Measurements from ENCODE around the gene ARAP3.

The ARAP3 gene

DNA sequence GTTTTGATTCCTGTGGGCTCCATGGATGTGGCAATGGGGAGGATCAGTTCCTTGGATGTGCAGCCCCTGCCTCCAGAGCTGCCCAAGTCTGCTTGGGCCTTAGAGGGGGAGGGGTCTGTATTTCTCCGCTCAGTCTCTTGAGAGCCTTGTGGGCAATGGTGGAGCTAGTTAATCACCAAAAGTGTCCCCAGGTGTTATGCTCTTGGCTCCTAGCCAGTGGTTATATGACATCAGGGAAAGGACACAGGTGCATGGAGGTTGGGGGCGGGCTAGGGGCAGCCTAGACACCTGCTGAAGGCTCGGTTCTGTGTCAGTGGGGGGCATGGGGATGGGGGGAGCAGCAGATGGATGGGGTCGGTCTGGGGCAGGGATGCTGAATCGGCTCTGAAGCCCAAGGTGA lies 12.4 kb upstream of the ARAP3 start:
- Histone ChIP-seq H3K27me3 (ENCODE audit: insufficient read depth, low read length) (peaks cover 34% of the 10 kb centered on the region), H2AFZ (ENCODE audit: low read depth, low read length) (no peak overlapping the region), H3K4me1 (ENCODE audit: insufficient read depth, low read length) (peaks cover 9% of the 10 kb centered on the region), H3K9me3 (ENCODE audit: low read length) (no peaks in the 10 kb centered on the region), H3K36me3 (ENCODE audit: insufficient read depth, low read length) (no peaks in the 10 kb centered on the region), H3K4me3 (ENCODE audit: low read length) (no peak overlapping the region)

- H3K27me3 ChIP-seq (ENCODE audit: insufficient read depth, low read length), result peaks cover 29% of the 10 kb centered on the region
- no peaks in the 10 kb centered on the region for H3K36me3 ChIP-seq (ENCODE audit: insufficient read depth, low read length)
- H3K4me3 ChIP-seq (ENCODE audit: low read length), result no peak overlapping the region
- peaks cover 9% of the 10 kb centered on the region for H3K4me1 ChIP-seq (ENCODE audit: insufficient read depth, low read length)
- H2AFZ ChIP-seq (ENCODE audit: low read depth, low read length), result no peak overlapping the region
- no peaks in the 10 kb centered on the region for H3K9me3 ChIP-seq (ENCODE audit: low read length)
These were observed 11.1 kb upstream of the ARAP3 start for GRCh38 chr5:141692919-141693725.

GRCh38 chr5:141692533-141692888 lies 10.5 kb upstream of the ARAP3 start:
- Histone ChIP-seq H3K9me3 (ENCODE audit: low read length) (no peaks in the 10 kb centered on the region), H3K36me3 (ENCODE audit: insufficient read depth, low read length) (no peaks in the 10 kb centered on the region), H2AFZ (ENCODE audit: low read depth, low read length) (no peak overlapping the region), H3K4me1 (ENCODE audit: insufficient read depth, low read length) (peaks cover 9% of the 10 kb centered on the region), H3K4me3 (ENCODE audit: low read length) (peak overlapping the region; percentile 36), H3K27me3 (ENCODE audit: insufficient read depth, low read length) (peaks cover 25% of the 10 kb centered on the region)

GRCh38 chr5:141691867-141692532 lies 10.0 kb upstream of the ARAP3 start:
- H2AFZ ChIP-seq (ENCODE audit: low read depth, low read length), result no peak overlapping the region
- no peaks in the 10 kb centered on the region for H3K9me3 ChIP-seq (ENCODE audit: low read length)
- peak overlapping the region; percentile 36 for H3K4me3 ChIP-seq (ENCODE audit: low read length)
- H3K4me1 ChIP-seq (ENCODE audit: insufficient read depth, low read length), result peaks cover 14% of the 10 kb centered on the region
- no peaks in the 10 kb centered on the region for H3K36me3 ChIP-seq (ENCODE audit: insufficient read depth, low read length)
- peaks cover 20% of the 10 kb centered on the region for H3K27me3 ChIP-seq (ENCODE audit: insufficient read depth, low read length)

DNA sequence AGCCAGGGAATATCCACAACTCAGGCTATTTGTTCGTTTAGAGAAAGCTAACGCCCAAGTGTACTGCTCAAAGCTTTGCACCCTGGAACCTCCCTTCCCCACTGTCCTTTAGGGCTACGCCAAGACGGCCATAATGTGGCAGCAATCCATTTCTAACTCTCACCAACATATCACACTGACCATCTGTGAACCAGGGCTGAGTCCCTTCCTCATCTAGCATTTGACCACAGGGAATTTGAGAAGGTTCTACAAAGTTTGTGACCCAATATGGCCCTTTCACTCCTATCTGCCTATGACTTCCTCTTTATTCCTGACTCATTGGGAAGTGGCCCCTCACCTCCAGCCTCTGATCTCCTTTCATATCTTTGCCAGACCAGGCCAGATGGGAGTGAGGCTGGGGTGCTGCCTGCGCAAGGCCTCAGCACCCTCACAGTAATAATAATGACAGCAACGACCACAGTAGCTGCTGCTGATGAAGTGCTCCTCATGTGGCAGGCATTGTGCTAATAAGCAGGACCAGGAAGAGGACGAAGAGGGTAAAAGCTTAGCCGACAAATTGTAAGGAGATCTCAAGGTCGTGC lies 9.3 kb upstream of the ARAP3 start:
- no peak overlapping the region for H3K4me3 ChIP-seq (ENCODE audit: low read length)
- H3K36me3 ChIP-seq (ENCODE audit: insufficient read depth, low read length), result no peaks in the 10 kb centered on the region
- H3K4me1 ChIP-seq (ENCODE audit: insufficient read depth, low read length), result peaks cover 17% of the 10 kb centered on the region
- peaks cover 14% of the 10 kb centered on the region for H3K27me3 ChIP-seq (ENCODE audit: insufficient read depth, low read length)
- no peaks in the 10 kb centered on the region for H3K9me3 ChIP-seq (ENCODE audit: low read length)
- no peak overlapping the region for H2AFZ ChIP-seq (ENCODE audit: low read depth, low read length)

DNA sequence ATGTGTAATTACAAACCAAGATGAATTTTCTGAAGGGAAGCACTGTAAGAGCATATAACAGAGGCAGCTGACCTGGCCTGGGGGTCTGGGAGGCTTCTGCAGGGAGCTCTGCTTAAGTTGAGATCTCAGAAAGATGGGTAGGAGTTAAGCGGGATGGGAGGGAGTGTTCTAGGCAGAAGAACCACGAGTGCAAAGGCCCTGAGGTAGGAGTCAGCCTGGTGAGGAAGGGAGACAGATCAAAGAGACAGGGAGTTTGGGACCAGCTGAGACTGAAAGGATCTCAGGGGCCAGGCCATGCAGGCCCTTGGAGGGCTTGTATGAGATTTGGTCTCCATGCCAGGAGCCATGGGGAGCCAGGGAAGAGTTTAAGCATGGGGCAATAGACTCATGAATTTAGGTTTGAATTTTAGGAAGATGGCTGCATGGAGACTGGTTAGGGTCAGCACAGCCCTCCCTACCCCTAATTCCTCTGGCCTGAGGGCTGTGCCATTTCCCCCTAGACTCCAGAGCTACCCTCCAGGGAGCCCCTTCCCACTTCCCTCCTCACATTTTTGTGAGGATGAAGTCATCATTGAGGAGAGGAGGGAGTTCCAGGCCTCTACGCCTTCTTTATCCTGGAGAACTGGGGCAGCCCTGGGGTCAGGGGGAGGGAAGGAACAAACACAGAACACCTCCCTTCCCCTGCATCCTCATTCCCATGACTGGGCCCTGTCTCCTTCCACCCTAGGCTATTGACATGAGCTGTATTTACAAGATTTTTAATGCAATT lies 4.8 kb upstream of the ARAP3 start:
- no peak overlapping the region for H3K4me3 ChIP-seq (ENCODE audit: low read length)
- peaks cover 7% of the 10 kb centered on the region for H3K27me3 ChIP-seq (ENCODE audit: insufficient read depth, low read length)
- H2AFZ ChIP-seq (ENCODE audit: low read depth, low read length), result no peak overlapping the region
- H3K4me1 ChIP-seq (ENCODE audit: insufficient read depth, low read length), result peaks cover 8% of the 10 kb centered on the region
- no peaks in the 10 kb centered on the region for H3K9me3 ChIP-seq (ENCODE audit: low read length)
- H3K36me3 ChIP-seq (ENCODE audit: insufficient read depth, low read length), result no peaks in the 10 kb centered on the region

DNA sequence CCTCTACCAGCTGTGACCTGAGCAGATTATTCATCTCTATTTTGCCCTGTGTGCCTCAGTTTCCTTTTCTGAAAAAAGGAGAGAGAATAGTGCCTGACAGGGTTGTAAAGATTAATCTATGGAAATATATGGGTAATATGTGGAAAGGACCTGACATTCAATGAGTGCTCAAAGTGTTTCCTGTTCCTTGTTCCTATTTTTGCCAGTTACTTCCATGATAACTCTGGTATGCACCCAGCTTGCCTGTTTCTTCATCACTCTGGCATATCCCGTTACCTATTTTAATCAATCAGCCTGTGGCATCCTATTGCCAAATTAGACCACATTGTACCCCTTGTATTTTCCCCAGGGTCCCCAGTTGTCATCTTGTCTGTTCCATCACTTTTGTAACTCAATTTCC lies 3.6 kb upstream of the ARAP3 start:
- Histone ChIP-seq H3K27me3 (ENCODE audit: insufficient read depth, low read length) (peaks cover 4% of the 10 kb centered on the region), H3K36me3 (ENCODE audit: insufficient read depth, low read length) (no peaks in the 10 kb centered on the region), H3K4me1 (ENCODE audit: insufficient read depth, low read length) (peaks cover 17% of the 10 kb centered on the region), H2AFZ (ENCODE audit: low read depth, low read length) (no peak overlapping the region), H3K9me3 (ENCODE audit: low read length) (no peaks in the 10 kb centered on the region), H3K4me3 (ENCODE audit: low read length) (no peak overlapping the region)

GRCh38 chr5:141683596-141684141 lies 1.6 kb upstream of the ARAP3 start:
- H3K36me3 ChIP-seq (ENCODE audit: insufficient read depth, low read length), result no peaks in the 10 kb centered on the region
- H2AFZ ChIP-seq (ENCODE audit: low read depth, low read length), result no peak overlapping the region
- H3K27me3 ChIP-seq (ENCODE audit: insufficient read depth, low read length), result no peaks in the 10 kb centered on the region
- no peaks in the 10 kb centered on the region for H3K9me3 ChIP-seq (ENCODE audit: low read length)
- H3K4me3 ChIP-seq (ENCODE audit: low read length), result no peak overlapping the region
- H3K4me1 ChIP-seq (ENCODE audit: insufficient read depth, low read length), result peaks cover 22% of the 10 kb centered on the region

DNA sequence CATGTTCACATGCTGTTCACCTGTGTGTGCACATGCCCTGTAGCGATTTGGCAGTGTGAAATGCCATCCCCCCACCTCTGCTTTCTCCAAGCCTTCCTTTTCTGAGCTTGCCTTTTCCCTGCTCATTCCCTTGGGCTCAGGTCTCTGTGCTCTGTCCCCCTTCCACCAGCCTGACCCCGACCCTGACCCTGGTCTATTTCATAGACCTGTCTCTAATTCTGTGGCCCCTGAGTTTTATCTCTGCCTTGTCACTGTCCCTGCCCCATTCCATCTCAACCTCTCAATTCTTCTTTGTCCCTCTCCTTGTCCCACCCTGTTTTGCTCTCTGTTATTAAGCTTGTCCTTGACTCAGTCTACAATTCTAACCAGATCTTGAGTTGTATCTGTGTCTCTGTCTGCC lies 735 bp downstream of the ARAP3 start:
- Histone ChIP-seq H3K27me3 (ENCODE audit: insufficient read depth, low read length) (no peaks in the 10 kb centered on the region), H3K4me3 (ENCODE audit: low read length) (peak overlapping the region; percentile 36), H3K36me3 (ENCODE audit: insufficient read depth, low read length) (no peaks in the 10 kb centered on the region), H3K9me3 (ENCODE audit: low read length) (no peaks in the 10 kb centered on the region), H3K4me1 (ENCODE audit: insufficient read depth, low read length) (peaks cover 14% of the 10 kb centered on the region), H2AFZ (ENCODE audit: low read depth, low read length) (peak overlapping the region; percentile 26)

- Histone ChIP-seq H3K9me3 (ENCODE audit: low read length) (no peaks in the 10 kb centered on the region), H3K4me3 (ENCODE audit: low read length) (peak overlapping the region; percentile 36), H3K27me3 (ENCODE audit: insufficient read depth, low read length) (no peaks in the 10 kb centered on the region), H2AFZ (ENCODE audit: low read depth, low read length) (peak overlapping the region; percentile 26), H3K36me3 (ENCODE audit: insufficient read depth, low read length) (no peaks in the 10 kb centered on the region), H3K4me1 (ENCODE audit: insufficient read depth, low read length) (peaks cover 14% of the 10 kb centered on the region)
These were observed 1.3 kb downstream of the ARAP3 start for GRCh38 chr5:141680751-141681201.

DNA sequence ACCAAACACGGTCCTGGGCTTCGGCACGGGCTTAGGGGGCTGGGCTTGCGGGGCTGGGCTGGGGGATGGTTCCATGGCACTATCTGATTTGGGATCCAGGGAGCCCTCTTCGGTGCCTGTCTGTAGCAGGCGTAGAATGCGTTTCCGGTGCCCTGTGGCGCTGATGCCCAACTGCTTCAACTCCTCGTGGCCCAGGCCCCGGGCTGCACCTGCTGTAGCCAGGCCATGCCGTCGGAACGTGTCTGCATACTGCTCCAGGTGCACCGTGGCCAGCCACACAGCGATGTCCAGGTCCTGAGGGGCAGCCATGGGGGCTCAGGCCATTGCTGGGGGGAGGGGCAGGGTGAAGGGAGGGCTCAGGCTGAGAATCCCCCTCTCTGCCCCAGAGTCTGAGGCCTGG lies 1.9 kb downstream of the ARAP3 start:
- H3K27me3 ChIP-seq (ENCODE audit: insufficient read depth, low read length), result no peaks in the 10 kb centered on the region
- no peaks in the 10 kb centered on the region for H3K9me3 ChIP-seq (ENCODE audit: low read length)
- H3K4me3 ChIP-seq (ENCODE audit: low read length), result no peak overlapping the region
- no peaks in the 10 kb centered on the region for H3K36me3 ChIP-seq (ENCODE audit: insufficient read depth, low read length)
- peaks cover 14% of the 10 kb centered on the region for H3K4me1 ChIP-seq (ENCODE audit: insufficient read depth, low read length)
- no peak overlapping the region for H2AFZ ChIP-seq (ENCODE audit: low read depth, low read length)

DNA sequence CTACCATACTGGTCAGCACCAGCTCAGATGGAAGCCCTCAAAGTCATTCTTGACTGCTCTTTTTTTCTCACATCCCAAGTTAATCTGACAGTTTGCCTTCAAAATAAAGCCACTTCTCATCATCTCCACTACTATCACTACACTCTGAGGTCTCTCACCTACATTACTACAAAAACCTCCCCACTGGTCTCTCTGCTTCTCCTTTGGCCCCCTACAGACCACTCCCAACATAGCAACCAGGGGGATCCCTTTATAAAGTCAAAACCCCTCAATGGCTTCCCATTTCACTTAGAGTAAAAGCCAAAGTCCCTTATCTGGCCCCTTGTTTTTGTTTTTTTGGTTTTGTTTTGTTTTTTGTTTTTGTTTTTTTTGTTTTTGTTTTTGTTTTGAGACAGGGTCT lies 4.6 kb downstream of the ARAP3 start:
- Histone ChIP-seq H3K9me3 (ENCODE audit: low read length) (no peaks in the 10 kb centered on the region), H2AFZ (ENCODE audit: low read depth, low read length) (no peak overlapping the region), H3K27me3 (ENCODE audit: insufficient read depth, low read length) (no peaks in the 10 kb centered on the region), H3K36me3 (ENCODE audit: insufficient read depth, low read length) (no peaks in the 10 kb centered on the region), H3K4me1 (ENCODE audit: insufficient read depth, low read length) (peaks cover 33% of the 10 kb centered on the region), H3K4me3 (ENCODE audit: low read length) (no peak overlapping the region)
